ENCODE data around the gene PRR27.

- no peak for TF ChIP-seq CTCF (conservative IDR thresholded peaks at IDR 0.05)
- no peak for TF ChIP-seq ZFX (IDR thresholded peaks at IDR 0.05)
Observed at GRCh38 chr4:70158576-70158975, 4.5 kb downstream of the PRR27 start.

Data from C4-2B (cell line).